ENCODE measurements around the gene MSRB1. TPM values are rescaled to one million over a fixed set of nuclear protein-coding genes. Genes with fewer than 3 reads are reported as not detected.
"Not testable (repeated sequence)": the region's sequence is repeated elsewhere in the genome, so short reads cannot be mapped to it uniquely, and the experiment has no call there.

Gene MSRB1
- total and polyA plus RNA-seq, 3 experiments from 2014 or later, result 20.2 to 20.4 (median 20.4) TPM

DNA sequence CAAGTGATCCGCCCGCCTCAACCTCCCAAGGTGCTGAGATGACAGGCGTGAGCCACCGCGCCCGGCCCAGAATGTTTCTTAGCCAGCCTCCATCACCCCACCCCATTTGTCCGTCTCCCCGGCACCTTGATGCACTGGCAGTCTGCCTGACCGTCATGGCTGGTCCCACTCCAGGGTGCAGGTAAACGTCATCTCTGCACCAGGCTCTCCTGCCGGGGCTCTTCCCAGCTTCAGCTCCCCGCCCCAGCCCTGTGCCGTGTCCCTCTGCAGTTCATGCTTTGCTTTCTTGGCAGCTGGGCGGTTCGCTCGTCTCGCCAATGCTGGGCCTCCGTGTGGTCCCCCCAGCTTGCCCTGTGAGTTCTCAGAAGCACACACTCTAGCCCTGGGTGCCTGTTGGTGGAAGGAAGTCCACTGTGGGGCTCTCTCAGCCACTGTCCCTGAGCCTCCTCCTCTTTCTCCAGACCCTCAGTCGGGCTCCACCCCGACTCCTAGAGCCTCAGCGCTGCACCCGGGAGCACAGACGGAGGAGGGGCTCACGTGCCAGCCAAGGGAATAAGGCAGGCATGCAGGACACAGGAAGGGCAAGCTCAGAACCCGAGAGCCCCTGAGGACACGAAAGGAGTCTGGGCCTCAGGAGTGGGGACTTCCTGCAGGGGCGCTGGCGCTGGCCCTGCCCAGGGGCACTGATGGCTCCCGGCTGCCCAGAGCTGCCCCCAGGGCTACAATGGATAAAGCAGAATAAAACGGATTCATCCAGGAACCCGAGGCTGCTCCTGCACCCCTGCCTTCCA lies 36.7 kb downstream of the MSRB1 start:
- Mint-ChIP-seq H3K36me3 (no peaks in the 10 kb centered on the region), H3K9me3 (no peaks in the 10 kb centered on the region), H3K27me3 (peaks cover 7 to 18% of the 10 kb centered on the region in 2 donors), H3K4me3 (no peak overlapping the region), H3K4me1 (no peaks in the 10 kb centered on the region), H3K27ac (no peak overlapping the region)
- no peak for DNase-seq
- Histone ChIP-seq H3K27ac (ENCODE audit: low read depth, low read length) (no peak overlapping the region), H3K4me3 (ENCODE audit: low read length) (no peak overlapping the region), H3K27me3 (ENCODE audit: insufficient read depth, low read length, poor library complexity, severe bottlenecking) (peaks cover 6% of the 10 kb centered on the region), H3K9me3 (ENCODE audit: low read length) (no peaks in the 10 kb centered on the region), H3K36me3 (ENCODE audit: insufficient read depth, low read length) (no peaks in the 10 kb centered on the region), H3K4me1 (ENCODE audit: insufficient read depth, low read length) (no peaks in the 10 kb centered on the region)
- ChIA-PET POLR2A (no interaction called here), CTCF (interaction anchor here (0.7 kb wide), 1 partner anchor 21 kb away, joined by 3 read pairs; no protein-coding TSS in a partner anchor)

DNA sequence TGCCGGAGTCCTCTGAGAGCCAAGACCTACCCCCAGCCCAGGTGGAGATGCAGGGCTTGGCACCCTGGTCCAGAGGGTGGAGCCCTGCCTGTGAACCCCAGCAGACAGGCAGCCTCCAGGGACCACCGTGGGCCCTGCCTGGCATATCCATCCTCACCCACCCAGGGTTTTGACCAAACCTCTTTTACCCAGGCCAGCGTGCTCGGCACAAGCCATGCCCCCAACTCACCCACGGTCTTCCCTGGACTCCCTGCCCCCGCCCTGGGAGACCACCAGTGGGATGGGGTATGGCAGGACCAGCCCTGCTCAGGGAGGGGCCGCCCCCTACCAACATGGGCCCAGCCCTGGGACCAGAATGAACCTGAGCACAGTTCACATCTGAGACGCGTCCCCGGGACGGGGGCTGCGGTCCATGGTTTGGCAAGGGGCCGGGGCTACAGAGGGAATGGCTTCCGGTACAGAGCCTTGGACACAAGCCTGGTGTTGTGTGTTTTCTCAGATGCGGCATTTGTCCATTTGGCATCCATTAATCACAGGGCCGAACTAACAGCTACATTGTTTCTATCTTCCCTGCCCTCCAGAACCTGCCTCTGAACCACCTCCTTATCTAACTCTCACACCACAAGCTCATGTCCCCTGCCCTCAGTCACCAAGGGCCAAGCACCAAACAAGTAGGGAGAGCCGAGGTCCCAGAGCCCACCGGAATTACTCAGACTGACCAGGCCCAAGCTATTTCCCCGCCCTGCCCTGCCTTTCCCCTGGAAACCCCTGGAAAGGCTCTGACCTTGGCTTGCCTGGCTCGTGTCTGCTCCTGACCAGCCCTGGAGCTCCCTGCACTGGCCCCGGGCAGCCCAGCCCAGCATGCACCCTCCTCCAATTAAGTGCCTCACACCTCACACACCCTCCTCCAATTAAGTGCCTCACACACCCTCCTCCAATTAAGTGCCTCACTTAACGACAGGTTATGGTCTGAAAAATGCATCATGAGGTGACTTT lies 38.9 kb downstream of the MSRB1 start:
- ChIA-PET CTCF (no interaction called here), POLR2A (interaction anchor here (0.6 kb wide), 1 partner anchor 21 kb away, joined by 3 read pairs; no protein-coding TSS in a partner anchor)
- peaks cover 6% of the 10 kb centered on the region for H3K27me3 ChIP-seq (ENCODE audit: insufficient read depth, low read length, poor library complexity, severe bottlenecking)
- no peak overlapping the region for H3K27ac ChIP-seq (ENCODE audit: low read depth, low read length)
- no peak overlapping the region for H3K4me3 ChIP-seq (ENCODE audit: low read length)
- no peaks in the 10 kb centered on the region for H3K36me3 ChIP-seq (ENCODE audit: insufficient read depth, low read length)
- Mint-ChIP-seq H3K36me3 (no peaks in the 10 kb centered on the region), H3K9me3 (no peaks in the 10 kb centered on the region), H3K4me1 (no peaks in the 10 kb centered on the region), H3K4me3 (no peak overlapping the region), H3K27me3 (peaks cover 7 to 18% of the 10 kb centered on the region in 2 donors), H3K27ac (peak overlapping the region in 1 of 8 donors; percentile 44)
- no peaks in the 10 kb centered on the region for H3K9me3 ChIP-seq (ENCODE audit: low read length)
- no peaks in the 10 kb centered on the region for H3K4me1 ChIP-seq (ENCODE audit: insufficient read depth, low read length)
- DNase-seq, result no peak

DNA sequence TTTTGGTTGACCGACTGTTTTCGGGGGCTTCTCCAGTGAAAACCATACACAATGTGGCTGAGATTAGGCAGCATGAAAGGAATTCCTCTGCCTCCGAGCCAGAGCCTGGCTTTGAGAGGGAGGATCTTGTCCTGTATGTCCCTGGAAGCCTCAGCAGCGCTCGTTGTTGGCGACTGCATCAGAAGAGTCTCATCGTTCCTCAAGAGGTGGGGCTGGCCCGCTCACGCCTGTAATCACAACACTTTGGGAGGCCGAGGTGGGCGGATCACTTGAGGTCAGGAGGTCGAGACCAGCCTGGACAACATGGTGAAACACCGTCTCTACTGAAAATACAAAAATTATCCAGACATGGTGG lies 39.8 kb downstream of the MSRB1 start:
- Histone ChIP-seq H3K27me3 (ENCODE audit: insufficient read depth, low read length, poor library complexity, severe bottlenecking) (peaks cover 6% of the 10 kb centered on the region), H3K4me3 (ENCODE audit: low read length) (no peak overlapping the region), H3K4me1 (ENCODE audit: insufficient read depth, low read length) (no peaks in the 10 kb centered on the region), H3K36me3 (ENCODE audit: insufficient read depth, low read length) (no peaks in the 10 kb centered on the region), H3K9me3 (ENCODE audit: low read length) (no peaks in the 10 kb centered on the region), H3K27ac (ENCODE audit: low read depth, low read length) (no peak overlapping the region)
- peak overlapping the region in 1 of 7 donors; percentile 54 for H3K4me3 Mint-ChIP-seq
- ChIA-PET POLR2A (no interaction called here), CTCF (no interaction called here)
- H3K9me3 Mint-ChIP-seq, result no peaks in the 10 kb centered on the region
- H3K4me1 Mint-ChIP-seq, result no peaks in the 10 kb centered on the region
- H3K27me3 Mint-ChIP-seq, result peaks cover 4 to 14% of the 10 kb centered on the region in 2 donors
- no peaks in the 10 kb centered on the region for H3K36me3 Mint-ChIP-seq
- DNase-seq, result no peak
- H3K27ac Mint-ChIP-seq, result no peak overlapping the region

DNA sequence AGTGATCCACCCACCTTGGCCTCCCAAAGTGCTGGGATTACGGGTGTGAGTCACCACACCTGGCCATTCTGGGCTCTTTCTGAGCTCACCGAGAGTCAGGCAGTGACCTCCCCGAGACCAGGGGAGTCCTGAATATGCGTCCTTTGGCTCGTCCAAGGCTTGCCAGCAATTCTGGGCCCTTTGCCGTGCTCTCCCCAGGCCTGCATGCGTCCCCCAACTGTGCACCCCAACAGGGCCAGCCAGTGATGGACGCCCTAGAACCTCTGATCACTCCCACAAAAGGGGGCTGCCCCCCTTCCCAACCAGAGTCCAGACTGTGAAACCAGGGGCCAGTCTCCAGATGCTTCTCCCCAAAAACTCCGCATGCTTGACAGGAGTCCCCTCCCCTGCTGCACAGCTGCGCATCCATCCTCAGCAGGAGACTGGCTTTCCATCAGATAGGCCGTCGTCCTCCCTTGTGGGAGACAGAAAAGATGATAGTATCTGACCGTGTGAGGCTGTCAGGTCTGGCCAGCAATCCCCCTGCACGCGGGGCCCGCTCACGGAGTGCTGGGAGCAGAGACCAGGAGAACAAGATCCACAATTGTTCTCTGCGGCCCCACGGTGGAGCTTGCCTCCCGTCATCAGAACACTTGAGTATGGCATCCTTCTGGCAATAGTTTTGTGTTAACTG lies 40.3 kb downstream of the MSRB1 start:
- CTCF ChIA-PET, result no interaction called here
- no peak for DNase-seq

DNA sequence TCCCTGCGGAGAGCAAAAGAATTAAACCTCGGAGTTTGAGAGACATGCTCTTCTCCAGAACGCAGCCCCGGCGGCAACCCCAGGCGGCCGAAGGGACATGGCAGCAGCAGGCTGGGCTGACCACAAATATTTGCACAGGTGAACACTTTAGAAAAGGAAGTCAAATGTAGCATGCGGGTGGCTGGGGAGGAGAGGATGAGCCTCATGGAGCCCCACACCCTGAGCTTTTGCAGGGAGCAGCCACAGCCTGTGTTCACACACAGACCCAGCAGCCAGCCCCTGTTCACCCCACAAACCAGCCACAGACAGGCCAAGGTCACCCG lies 42.6 kb downstream of the MSRB1 start:
- H3K27me3 ChIP-seq (ENCODE audit: insufficient read depth, low read length, poor library complexity, severe bottlenecking), result no peaks in the 10 kb centered on the region
- no peaks in the 10 kb centered on the region for H3K36me3 ChIP-seq (ENCODE audit: insufficient read depth, low read length)
- Mint-ChIP-seq H3K36me3 (no peaks in the 10 kb centered on the region), H3K4me1 (no peaks in the 10 kb centered on the region), H3K27ac (peak overlapping the region in 1 of 8 donors; percentile 26), H3K4me3 (no peak overlapping the region), H3K27me3 (peaks cover 0 to 10% of the 10 kb centered on the region in 2 donors), H3K9me3 (peaks cover 0 to 2% (median 0%) of the 10 kb centered on the region in 5 donors)
- no peak overlapping the region for H3K27ac ChIP-seq (ENCODE audit: low read depth, low read length)
- H3K4me1 ChIP-seq (ENCODE audit: insufficient read depth, low read length), result no peaks in the 10 kb centered on the region
- ChIA-PET POLR2A (no interaction called here), CTCF (no interaction called here)
- no peaks in the 10 kb centered on the region for H3K9me3 ChIP-seq (ENCODE audit: low read length)
- no peak overlapping the region for H3K4me3 ChIP-seq (ENCODE audit: low read length)
- no peak for DNase-seq

More for the DNA sequence above, 40.3 kb downstream of the MSRB1 start:
- Histone ChIP-seq H3K9me3 (ENCODE audit: low read length) (no peaks in the 10 kb centered on the region), H3K27me3 (ENCODE audit: insufficient read depth, low read length, poor library complexity, severe bottlenecking) (peaks cover 6% of the 10 kb centered on the region), H3K4me1 (ENCODE audit: insufficient read depth, low read length) (no peaks in the 10 kb centered on the region), H3K27ac (ENCODE audit: low read depth, low read length) (no peak overlapping the region), H3K36me3 (ENCODE audit: insufficient read depth, low read length) (no peaks in the 10 kb centered on the region), H3K4me3 (ENCODE audit: low read length) (no peak overlapping the region)
- Mint-ChIP-seq H3K27me3 (peaks cover 4 to 14% of the 10 kb centered on the region in 2 donors), H3K36me3 (no peaks in the 10 kb centered on the region), H3K4me3 (no peak overlapping the region), H3K9me3 (no peaks in the 10 kb centered on the region), H3K4me1 (no peaks in the 10 kb centered on the region), H3K27ac (no peak overlapping the region)
- POLR2A ChIA-PET, result no interaction called here

DNA sequence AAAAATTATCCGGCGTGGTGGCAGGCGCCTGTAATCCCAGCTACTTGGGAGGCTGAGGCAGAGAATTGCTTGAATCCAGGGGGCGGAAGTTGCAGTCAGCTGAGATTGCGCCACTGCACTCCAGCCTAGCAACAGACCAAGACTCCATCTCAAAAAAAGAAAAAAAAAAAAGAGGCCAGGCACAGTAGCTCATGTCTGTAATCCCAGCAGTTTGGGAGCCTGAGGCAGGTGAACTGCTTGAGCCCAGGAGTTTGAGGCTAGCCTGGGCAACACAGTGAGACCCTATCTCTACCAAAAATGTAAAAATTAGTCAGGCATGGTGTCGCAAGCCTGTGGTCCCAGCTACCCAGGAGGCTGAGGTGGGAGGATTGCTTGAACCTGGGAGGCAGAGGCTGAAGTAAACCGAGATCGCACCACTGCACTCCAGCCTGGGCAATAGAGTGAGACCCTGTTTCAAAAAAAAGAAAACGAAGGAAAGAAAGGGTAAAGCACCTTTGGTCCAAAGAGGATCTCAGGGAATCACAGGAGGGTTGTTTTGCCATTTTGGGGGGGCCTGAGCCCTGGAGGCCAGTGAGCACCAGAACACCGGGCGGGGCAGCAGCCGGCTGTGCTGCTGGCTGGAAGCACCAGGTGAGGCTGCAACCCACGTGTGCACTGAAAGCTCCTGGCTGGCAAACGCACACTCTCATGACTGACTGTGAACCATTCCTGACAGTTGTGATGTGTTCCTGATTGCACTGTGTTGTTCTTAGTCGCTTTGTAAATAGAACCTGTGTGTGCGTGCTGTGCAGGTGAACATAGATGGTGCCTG lies 43.2 kb downstream of the MSRB1 start:
- no peaks in the 10 kb centered on the region for H3K36me3 ChIP-seq (ENCODE audit: insufficient read depth, low read length)
- ChIA-PET CTCF (interaction anchor here (0.8 kb wide), 1 partner anchor 339 kb away, joined by 3 read pairs; no protein-coding TSS in a partner anchor), POLR2A (no interaction called here)
- Mint-ChIP-seq H3K4me1 (no peaks in the 10 kb centered on the region), H3K27me3 (peaks cover 0 to 10% of the 10 kb centered on the region in 2 donors), H3K27ac (peak overlapping the region in 1 of 8 donors; percentile 26), H3K36me3 (no peaks in the 10 kb centered on the region), H3K4me3 (no peak overlapping the region), H3K9me3 (peaks cover 0 to 2% (median 0%) of the 10 kb centered on the region in 5 donors)
- H3K4me3 ChIP-seq (ENCODE audit: low read length), result no peak overlapping the region
- no peak for DNase-seq
- no peaks in the 10 kb centered on the region for H3K9me3 ChIP-seq (ENCODE audit: low read length)
- H3K27ac ChIP-seq (ENCODE audit: low read depth, low read length), result no peak overlapping the region
- no peaks in the 10 kb centered on the region for H3K4me1 ChIP-seq (ENCODE audit: insufficient read depth, low read length)
- H3K27me3 ChIP-seq (ENCODE audit: insufficient read depth, low read length, poor library complexity, severe bottlenecking), result no peaks in the 10 kb centered on the region

DNA sequence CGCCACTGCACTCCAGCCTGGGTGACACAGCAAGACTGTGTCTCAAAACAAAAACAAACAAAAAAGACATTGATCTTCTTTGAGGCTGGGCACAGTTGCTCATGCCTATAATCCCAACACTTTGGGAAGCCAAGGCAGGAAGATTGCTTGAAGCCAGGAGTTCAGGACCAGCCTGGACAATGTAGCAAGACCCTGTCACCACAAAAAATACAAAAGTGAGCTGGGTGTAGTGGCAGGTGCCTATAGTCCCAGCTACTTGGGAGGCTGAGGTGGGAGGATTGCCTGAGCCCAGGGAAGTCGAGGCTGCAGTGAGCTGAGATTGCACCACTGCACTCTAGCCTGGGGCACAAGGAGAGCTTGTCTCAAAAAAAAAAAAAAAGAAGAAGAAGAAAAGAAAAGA lies 45.3 kb downstream of the MSRB1 start:
- H3K27ac ChIP-seq (ENCODE audit: low read depth, low read length); H3K27me3 ChIP-seq (ENCODE audit: insufficient read depth, low read length, poor library complexity, severe bottlenecking); H3K4me1 ChIP-seq (ENCODE audit: insufficient read depth, low read length); H3K27ac Mint-ChIP-seq; H3K36me3 ChIP-seq (ENCODE audit: insufficient read depth, low read length); H3K4me3 Mint-ChIP-seq; H3K36me3 Mint-ChIP-seq; H3K9me3 ChIP-seq (ENCODE audit: low read length); H3K9me3 Mint-ChIP-seq; CTCF ChIA-PET; H3K4me3 ChIP-seq (ENCODE audit: low read length); H3K4me1 Mint-ChIP-seq; DNase-seq: not testable (repeated sequence)
- H3K27me3 Mint-ChIP-seq, result peaks cover 0 to 11% of the 10 kb centered on the region in 2 donors
- POLR2A ChIA-PET, result interaction anchor here (0.7 kb wide), 1 partner anchor 129 kb away, joined by 4 read pairs; no protein-coding TSS in a partner anchor
